ENCODE measurements around the gene ZBTB33. TPM values are rescaled to one million over a fixed set of nuclear protein-coding genes. Genes with fewer than 3 reads are reported as not detected.

The ZBTB33 gene
- total RNA-seq, 1 donor from 2014 or later, result 13.3 TPM

DNA sequence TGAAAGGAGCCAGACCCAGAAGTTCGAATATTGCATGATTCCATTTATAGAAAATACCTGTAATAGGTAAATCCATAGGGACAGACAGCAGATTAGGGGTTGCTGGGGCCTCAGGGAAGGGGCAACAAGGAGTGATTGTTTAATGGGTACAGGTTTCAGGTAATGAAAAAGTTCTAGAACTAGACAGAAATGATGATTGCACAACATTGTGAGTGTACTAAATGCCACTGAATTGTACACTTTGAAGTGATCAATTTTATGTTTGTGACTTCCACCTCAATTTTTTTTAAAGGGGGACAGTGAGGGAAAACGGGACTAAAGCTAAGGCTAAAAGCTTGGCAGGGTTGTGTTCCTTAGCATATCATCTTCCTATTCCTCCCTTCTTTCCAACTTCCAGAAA, 23.5 kb downstream of the ZBTB33 start:
- Mint-ChIP-seq H3K27me3 (ENCODE audit: low read depth) (peaks cover 7% of the 10 kb centered on the region), H3K4me3 (ENCODE audit: low read depth) (no peak overlapping the region), H3K36me3 (ENCODE audit: low read depth) (no peaks in the 10 kb centered on the region), H3K4me1 (ENCODE audit: low read depth) (no peaks in the 10 kb centered on the region), H3K27ac (no peak overlapping the region), H3K9me3 (no peaks in the 10 kb centered on the region)
- DNase-seq (ENCODE audit: low spot score), result no peak
- intact Hi-C loops (cut with micrococcal nuclease), result no loop called here

DNA sequence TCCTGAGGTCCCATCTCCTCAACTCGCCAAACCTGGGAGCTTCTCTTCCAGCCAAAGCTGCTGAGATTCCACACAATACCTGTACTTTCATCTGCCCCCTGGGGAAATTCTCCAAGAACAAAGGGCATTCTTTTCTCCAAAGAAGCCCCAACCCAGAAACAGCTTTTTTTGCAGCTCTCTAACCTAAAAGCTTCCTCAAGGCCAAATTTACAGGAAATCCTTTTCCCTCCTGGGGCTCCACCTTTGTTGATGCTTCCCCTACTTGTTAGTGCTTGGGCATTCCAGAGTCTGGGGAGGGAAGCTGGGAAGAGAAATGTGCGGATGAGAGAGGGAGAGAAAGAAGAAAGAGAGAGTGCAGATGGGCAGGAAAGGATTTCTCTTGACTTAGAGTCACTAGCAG, 24.3 kb downstream of the ZBTB33 start:
- Mint-ChIP-seq H3K27ac (no peak overlapping the region), H3K4me3 (ENCODE audit: low read depth) (no peak overlapping the region), H3K27me3 (ENCODE audit: low read depth) (peaks cover 7% of the 10 kb centered on the region), H3K4me1 (ENCODE audit: low read depth) (no peaks in the 10 kb centered on the region), H3K9me3 (no peaks in the 10 kb centered on the region), H3K36me3 (ENCODE audit: low read depth) (no peaks in the 10 kb centered on the region)
- intact Hi-C loops (cut with micrococcal nuclease), result no loop called here
- no peak for DNase-seq (ENCODE audit: low spot score)

DNA sequence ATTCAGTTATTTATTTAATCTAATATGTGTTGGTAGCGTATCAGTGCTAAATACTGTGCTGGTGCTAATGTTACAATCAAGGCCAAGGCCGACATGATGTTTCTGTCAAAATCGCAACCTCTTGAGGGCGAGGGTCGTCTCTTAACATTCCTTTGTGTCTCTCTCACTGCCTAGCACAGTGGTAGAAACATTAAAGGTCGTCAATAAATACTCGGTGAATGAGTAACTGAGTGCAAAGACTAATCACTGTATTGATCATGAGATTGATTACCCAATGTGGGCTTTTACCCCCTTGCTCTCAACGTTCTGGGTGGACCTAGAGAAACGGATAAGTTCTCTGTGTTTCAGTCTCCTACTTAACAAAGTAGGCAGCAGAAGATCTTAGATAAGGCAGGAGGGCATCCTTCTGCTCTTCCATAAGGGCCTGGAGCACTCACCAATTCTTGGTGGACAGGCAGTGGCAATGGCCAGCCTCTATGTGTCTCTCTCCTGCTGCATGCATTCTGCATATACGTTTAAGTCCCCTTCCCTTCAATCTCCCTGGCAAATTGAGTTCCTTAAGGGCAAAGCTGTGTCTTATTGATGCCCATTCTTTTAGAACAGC, 30.5 kb downstream of the ZBTB33 start:
- Mint-ChIP-seq H3K9me3 (no peaks in the 10 kb centered on the region), H3K4me3 (ENCODE audit: low read depth) (no peak overlapping the region), H3K36me3 (ENCODE audit: low read depth) (no peaks in the 10 kb centered on the region), H3K27ac (no peak overlapping the region), H3K27me3 (ENCODE audit: low read depth) (peaks cover 11% of the 10 kb centered on the region), H3K4me1 (ENCODE audit: low read depth) (no peaks in the 10 kb centered on the region)
- DNase-seq (ENCODE audit: low spot score), result no peak
- intact Hi-C loops (cut with micrococcal nuclease), result no loop called here

DNA sequence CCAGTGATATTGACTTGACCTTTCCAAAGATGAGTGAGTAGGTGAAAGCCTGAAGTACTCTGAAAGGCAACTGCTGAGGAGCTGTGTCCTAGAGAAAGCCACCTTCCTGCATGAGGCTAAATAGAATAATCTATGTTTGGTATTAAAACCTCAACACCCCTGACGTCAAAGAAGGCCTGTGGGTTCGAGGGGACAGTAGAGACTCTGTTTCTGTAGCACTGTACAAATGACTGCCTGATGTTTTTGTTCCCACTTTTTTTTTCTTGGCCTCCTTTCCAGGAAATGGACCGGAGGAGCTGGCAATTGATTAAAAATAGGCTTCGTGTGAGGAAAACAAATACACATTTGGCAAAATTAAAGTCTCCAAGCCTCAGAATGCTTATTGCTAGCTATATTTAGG, 31.1 kb downstream of the ZBTB33 start:
- Mint-ChIP-seq H3K27me3 (ENCODE audit: low read depth) (peaks cover 11% of the 10 kb centered on the region), H3K36me3 (ENCODE audit: low read depth) (no peaks in the 10 kb centered on the region), H3K4me1 (ENCODE audit: low read depth) (no peaks in the 10 kb centered on the region), H3K9me3 (no peaks in the 10 kb centered on the region), H3K4me3 (ENCODE audit: low read depth) (no peak overlapping the region), H3K27ac (no peak overlapping the region)
- intact Hi-C loops (cut with micrococcal nuclease), result no loop called here
- DNase-seq (ENCODE audit: low spot score), result no peak

DNA sequence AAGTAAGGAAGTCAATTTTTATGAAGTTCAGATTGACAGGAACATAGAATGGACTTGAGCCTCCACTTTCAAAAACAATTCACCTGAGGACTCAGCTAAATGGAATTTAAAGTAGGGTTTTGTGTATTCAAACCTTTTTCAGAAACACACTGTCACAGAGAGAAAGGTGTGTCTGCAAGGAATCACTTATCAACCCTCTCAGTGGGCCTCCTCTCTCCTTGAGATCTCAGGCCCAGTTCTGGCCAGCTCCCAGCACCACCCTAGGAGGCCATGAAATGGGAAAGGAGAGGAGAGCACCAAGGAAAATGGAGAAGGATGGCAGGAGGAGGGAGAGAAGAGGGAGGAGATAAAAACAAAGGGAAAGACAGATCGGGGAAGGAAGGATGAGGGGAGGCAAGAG, 32.1 kb downstream of the ZBTB33 start:
- Mint-ChIP-seq H3K27me3 (ENCODE audit: low read depth) (peaks cover 11% of the 10 kb centered on the region), H3K4me3 (ENCODE audit: low read depth) (no peak overlapping the region), H3K36me3 (ENCODE audit: low read depth) (no peaks in the 10 kb centered on the region), H3K27ac (no peak overlapping the region), H3K4me1 (ENCODE audit: low read depth) (no peaks in the 10 kb centered on the region), H3K9me3 (no peaks in the 10 kb centered on the region)
- intact Hi-C loops (cut with micrococcal nuclease), result no loop called here
- DNase-seq (ENCODE audit: low spot score), result no peak

DNA sequence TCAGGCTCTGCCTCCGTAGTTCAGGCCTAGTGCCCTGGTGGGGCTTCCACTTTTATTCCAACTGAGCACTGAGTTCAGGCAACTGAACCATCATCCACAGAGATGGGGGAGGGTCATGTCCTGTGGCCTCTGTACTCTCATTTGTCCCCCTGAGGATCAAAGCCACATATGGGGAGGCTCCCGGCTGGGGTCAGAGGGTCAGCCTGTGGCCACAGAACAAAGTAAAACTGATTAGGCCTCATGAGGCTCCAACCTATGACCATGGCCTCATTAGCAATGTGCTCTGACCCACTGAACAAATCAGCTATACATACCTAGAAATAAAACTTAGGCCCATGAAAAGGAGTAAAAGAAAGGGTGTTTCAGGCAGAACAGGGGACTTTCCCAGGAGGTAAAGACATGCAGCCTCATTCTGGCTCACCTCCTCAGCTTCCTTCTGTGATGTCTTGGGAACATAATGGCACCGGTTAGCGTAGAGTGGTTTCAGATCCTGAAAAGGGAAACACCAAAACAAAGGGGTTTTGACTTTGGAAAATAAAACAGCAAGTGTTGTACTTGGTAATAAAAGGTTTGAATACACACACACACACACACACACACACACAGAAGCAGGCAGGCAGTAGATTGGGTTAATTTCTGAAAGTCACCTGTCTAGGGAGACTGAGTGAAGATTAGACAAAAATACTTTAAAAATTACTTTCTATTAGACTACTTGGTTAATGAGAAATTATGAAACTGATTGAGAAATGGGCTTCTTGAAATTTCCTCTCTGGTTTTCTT, 36.3 kb downstream of the ZBTB33 start:
- peaks cover 8% of the 10 kb centered on the region for H3K27me3 Mint-ChIP-seq (ENCODE audit: low read depth)
- no peak overlapping the region for H3K4me3 Mint-ChIP-seq (ENCODE audit: low read depth)
- H3K36me3 Mint-ChIP-seq (ENCODE audit: low read depth), result no peaks in the 10 kb centered on the region
- intact Hi-C loops (cut with micrococcal nuclease), result no loop called here
- H3K9me3 Mint-ChIP-seq, result no peaks in the 10 kb centered on the region
- no peak overlapping the region for H3K27ac Mint-ChIP-seq
- DNase-seq (ENCODE audit: low spot score), result no peak
- H3K4me1 Mint-ChIP-seq (ENCODE audit: low read depth), result no peaks in the 10 kb centered on the region

DNA sequence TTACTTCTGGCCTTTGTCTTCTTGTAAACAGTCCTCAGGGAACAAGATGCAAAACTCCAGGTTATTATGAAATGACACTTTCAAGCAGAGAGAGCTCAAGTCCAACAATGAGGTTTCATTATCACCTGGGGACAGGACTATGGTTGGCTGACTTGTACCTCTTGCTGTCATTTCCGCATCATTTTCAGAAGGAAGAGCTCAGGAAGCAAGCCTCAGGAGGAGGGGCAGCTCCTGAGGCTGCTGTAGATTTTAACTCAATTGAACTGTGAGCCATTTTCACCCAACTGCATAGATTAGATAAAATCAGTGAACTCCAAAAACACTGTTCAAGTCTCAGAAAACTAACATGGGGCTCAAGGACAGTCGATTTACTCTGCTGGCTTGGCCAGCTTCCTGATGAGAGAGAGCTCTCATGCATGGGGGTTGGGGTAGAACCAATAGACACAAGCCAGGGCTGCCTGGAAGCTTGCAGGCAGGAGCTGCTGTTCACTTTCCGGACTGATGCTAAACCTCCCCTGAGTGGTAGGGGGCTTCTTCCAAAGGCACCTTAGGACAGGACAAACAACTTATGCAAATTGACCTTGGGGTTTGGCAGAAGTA, 37.0 kb downstream of the ZBTB33 start:
- H3K27ac Mint-ChIP-seq, result no peak overlapping the region
- H3K4me3 Mint-ChIP-seq (ENCODE audit: low read depth), result no peak overlapping the region
- peaks cover 8% of the 10 kb centered on the region for H3K27me3 Mint-ChIP-seq (ENCODE audit: low read depth)
- intact Hi-C loops (cut with micrococcal nuclease), result no loop called here
- H3K36me3 Mint-ChIP-seq (ENCODE audit: low read depth), result no peaks in the 10 kb centered on the region
- no peak for DNase-seq (ENCODE audit: low spot score)
- no peaks in the 10 kb centered on the region for H3K9me3 Mint-ChIP-seq
- H3K4me1 Mint-ChIP-seq (ENCODE audit: low read depth), result no peaks in the 10 kb centered on the region

DNA sequence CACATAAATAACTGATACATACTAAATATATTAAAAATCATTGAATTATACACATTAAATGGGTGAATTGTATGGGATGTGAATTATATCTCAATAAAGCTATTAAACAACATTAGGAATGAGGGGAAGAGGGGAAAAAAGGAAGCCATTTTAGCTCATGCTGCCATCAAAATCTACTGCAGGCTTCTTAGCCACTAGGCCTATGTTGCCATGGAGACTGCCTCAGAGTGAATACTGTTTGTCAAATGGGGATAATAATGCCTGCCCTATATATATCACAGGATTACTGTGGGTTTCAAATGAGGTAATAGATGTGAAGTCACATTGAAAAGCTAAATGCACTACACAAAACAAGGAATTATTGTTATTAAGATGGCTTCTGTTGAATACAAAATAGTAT, 39.5 kb downstream of the ZBTB33 start:
- Mint-ChIP-seq H3K36me3 (ENCODE audit: low read depth) (no peaks in the 10 kb centered on the region), H3K4me1 (ENCODE audit: low read depth) (no peaks in the 10 kb centered on the region), H3K9me3 (no peaks in the 10 kb centered on the region), H3K27ac (no peak overlapping the region), H3K4me3 (ENCODE audit: low read depth) (no peak overlapping the region), H3K27me3 (ENCODE audit: low read depth) (no peaks in the 10 kb centered on the region)
- intact Hi-C loops (cut with micrococcal nuclease), result no loop called here
- DNase-seq (ENCODE audit: low spot score), result no peak

DNA sequence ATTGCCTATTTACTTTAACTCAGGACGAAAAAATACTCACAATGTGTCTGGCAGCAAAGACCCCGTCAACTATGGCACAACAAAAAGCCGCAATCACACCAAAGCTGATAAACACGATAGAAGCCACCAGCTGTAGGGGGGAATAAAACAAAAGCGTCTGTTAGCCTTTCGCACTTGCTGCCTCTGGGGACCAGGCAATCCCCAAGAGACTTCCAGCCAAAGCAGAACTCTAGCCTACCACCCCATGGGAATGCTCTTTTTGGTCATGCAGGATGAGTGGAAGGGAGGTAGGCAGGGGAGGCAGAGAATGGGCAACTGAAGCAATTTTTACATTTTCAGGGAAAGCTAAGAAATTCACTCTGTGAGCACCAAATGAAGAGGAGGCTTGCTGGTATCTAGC, 40.6 kb downstream of the ZBTB33 start:
- H3K27ac Mint-ChIP-seq, result no peak overlapping the region
- no peaks in the 10 kb centered on the region for H3K27me3 Mint-ChIP-seq (ENCODE audit: low read depth)
- H3K4me3 Mint-ChIP-seq (ENCODE audit: low read depth), result no peak overlapping the region
- H3K4me1 Mint-ChIP-seq (ENCODE audit: low read depth), result no peaks in the 10 kb centered on the region
- no peak for DNase-seq (ENCODE audit: low spot score)
- intact Hi-C loops (cut with micrococcal nuclease), result no loop called here
- no peaks in the 10 kb centered on the region for H3K36me3 Mint-ChIP-seq (ENCODE audit: low read depth)
- no peaks in the 10 kb centered on the region for H3K9me3 Mint-ChIP-seq

DNA sequence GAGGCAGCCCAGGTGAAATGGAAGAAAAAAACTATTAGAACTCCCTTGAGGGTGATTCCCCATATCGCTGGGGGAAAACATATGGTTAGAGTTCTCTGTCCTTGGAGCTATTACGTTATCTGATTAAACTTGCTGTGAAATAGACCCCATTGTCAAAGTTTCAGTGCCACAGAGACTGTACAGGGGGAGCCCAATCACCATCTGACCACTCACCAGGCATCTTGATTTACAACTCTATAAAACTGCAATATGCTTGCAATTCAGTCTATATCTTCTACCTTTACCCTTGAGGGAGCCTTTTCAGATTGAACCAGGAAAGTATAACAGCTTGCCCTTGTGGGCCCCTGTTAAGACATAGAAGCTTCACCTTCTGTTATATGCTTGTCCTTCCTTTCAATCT, 42.4 kb downstream of the ZBTB33 start:
- intact Hi-C loops (cut with micrococcal nuclease), result no loop called here
- H3K4me1 Mint-ChIP-seq (ENCODE audit: low read depth), result no peaks in the 10 kb centered on the region
- no peaks in the 10 kb centered on the region for H3K9me3 Mint-ChIP-seq
- no peak overlapping the region for H3K27ac Mint-ChIP-seq
- H3K4me3 Mint-ChIP-seq (ENCODE audit: low read depth), result no peak overlapping the region
- no peak for DNase-seq (ENCODE audit: low spot score)
- peaks cover 2% of the 10 kb centered on the region for H3K27me3 Mint-ChIP-seq (ENCODE audit: low read depth)
- no peaks in the 10 kb centered on the region for H3K36me3 Mint-ChIP-seq (ENCODE audit: low read depth)

DNA sequence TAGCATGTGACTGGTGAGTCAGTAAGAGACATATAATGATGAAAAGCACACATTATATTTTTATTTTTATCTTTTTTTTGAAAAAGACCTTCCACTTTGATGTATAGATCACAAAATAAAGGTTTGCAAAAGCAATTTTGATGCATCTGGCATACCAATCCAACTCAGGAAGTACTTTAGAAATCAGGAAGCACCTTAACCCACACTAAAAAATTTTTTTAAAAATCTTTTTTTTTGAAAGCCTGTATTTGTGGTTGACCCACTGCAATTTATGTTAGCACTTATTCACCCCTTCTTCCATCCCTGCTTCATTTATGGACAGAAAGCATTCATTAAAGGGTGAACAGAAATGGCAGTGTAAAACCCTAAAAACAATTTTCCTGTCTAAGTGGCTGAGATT, 44.0 kb downstream of the ZBTB33 start:
- intact Hi-C loops (cut with micrococcal nuclease), result no loop called here
- Mint-ChIP-seq H3K36me3 (ENCODE audit: low read depth) (no peaks in the 10 kb centered on the region), H3K9me3 (no peaks in the 10 kb centered on the region), H3K27ac (no peak overlapping the region), H3K27me3 (ENCODE audit: low read depth) (peaks cover 2% of the 10 kb centered on the region), H3K4me3 (ENCODE audit: low read depth) (no peak overlapping the region), H3K4me1 (ENCODE audit: low read depth) (no peaks in the 10 kb centered on the region)
- DNase-seq (ENCODE audit: low spot score), result no peak

DNA sequence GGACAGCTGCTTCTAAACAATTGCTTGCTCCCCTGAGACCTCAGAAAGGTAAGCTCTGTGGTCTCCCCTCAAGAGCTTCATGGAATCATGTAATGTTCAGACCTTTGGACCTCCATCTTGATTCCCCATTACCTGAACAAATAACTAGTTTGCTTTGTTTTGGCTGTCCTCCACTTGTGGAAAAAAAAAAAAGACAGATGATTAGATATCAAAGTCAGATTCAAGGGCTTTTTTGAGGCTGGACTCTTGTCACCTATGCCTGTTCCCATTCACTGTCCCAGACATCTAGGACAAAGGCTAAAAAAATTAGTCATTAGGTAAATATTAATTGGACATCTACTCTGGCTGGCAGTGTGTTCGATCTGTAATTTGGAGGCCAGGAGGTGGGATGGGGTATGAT, 47.3 kb downstream of the ZBTB33 start:
- no peak for DNase-seq (ENCODE audit: low spot score)
- no peaks in the 10 kb centered on the region for H3K9me3 Mint-ChIP-seq
- no peak overlapping the region for H3K4me3 Mint-ChIP-seq (ENCODE audit: low read depth)
- intact Hi-C loops (cut with micrococcal nuclease), result no loop called here
- no peaks in the 10 kb centered on the region for H3K36me3 Mint-ChIP-seq (ENCODE audit: low read depth)
- H3K27ac Mint-ChIP-seq, result no peak overlapping the region
- H3K4me1 Mint-ChIP-seq (ENCODE audit: low read depth), result peaks cover 12% of the 10 kb centered on the region
- H3K27me3 Mint-ChIP-seq (ENCODE audit: low read depth), result peaks cover 2% of the 10 kb centered on the region

DNA sequence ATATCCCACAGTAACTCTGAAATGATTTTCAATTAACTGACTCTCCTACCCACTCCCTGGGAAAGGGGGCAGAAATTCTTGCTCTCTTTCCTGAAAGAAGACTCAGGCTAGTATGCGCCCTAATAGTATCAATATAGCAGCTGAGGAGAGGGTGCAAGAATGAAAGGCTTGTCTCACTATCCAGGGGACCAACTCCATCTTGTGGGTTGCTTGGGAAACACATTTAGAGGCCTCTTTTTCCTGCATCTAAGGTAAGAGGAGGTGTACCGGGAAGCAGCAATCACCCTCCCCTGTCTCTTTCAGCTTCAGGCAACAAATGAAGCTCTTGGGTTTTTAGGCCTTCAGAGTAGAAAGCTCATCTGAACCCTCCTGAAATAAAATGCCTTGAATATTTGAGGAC, 49.3 kb downstream of the ZBTB33 start:
- Mint-ChIP-seq H3K27me3 (ENCODE audit: low read depth) (peaks cover 2% of the 10 kb centered on the region), H3K4me1 (ENCODE audit: low read depth) (peaks cover 13% of the 10 kb centered on the region), H3K9me3 (no peaks in the 10 kb centered on the region), H3K36me3 (ENCODE audit: low read depth) (no peaks in the 10 kb centered on the region), H3K4me3 (ENCODE audit: low read depth) (no peak overlapping the region), H3K27ac (no peak overlapping the region)
- intact Hi-C loops (cut with micrococcal nuclease), result no loop called here
- DNase-seq (ENCODE audit: low spot score), result no peak

All from activated T-helper 2 cell treated with anti-CD3 and anti-CD28 coated beads, Interferon-gamma antibody, Interleukin-2, Interleukin-4, amounts not matched to agents 10 μg/mL and 5 μg/mL and 100 μg/mL, durations not matched to agents 14 hours and 24 hours and 36 hours (primary cell).